ENCODE results near the gene TPRG1.

Gene TPRG1

GRCh38 chr3:189171707-189172106 is at the start of gene TPRG1:
TSS of gene TPRG1 (plus strand) at chr3:189171971. CDS start at chr3:189207385, 35,414 bp downstream.
- no peak for DNase-seq (ENCODE audit: low spot score)

GRCh38 chr3:189122110-189122509 is 49.7 kb upstream of the TPRG1 start:
- no peak for DNase-seq (ENCODE audit: low spot score)

GRCh38 chr3:189122526-189123205 is 49.1 kb upstream of the TPRG1 start:
- no peak for DNase-seq (ENCODE audit: low spot score)

- DNase-seq (ENCODE audit: low spot score): no peak
Observed at GRCh38 chr3:189123595-189124387, 48.0 kb upstream of the TPRG1 start.

GRCh38 chr3:189132231-189132671 is 39.5 kb upstream of the TPRG1 start:
- DNase-seq (ENCODE audit: low spot score): no peak

GRCh38 chr3:189132839-189133238 is 38.9 kb upstream of the TPRG1 start:
- DNase-seq (ENCODE audit: low spot score): no peak

- no peak for DNase-seq (ENCODE audit: low spot score)
Observed at GRCh38 chr3:189133768-189134167, 38.0 kb upstream of the TPRG1 start.

- DNase-seq (ENCODE audit: low spot score): no peak
Observed at GRCh38 chr3:189137416-189137815, 34.4 kb upstream of the TPRG1 start.

GRCh38 chr3:189138901-189139610 is 32.7 kb upstream of the TPRG1 start:
- no peak for DNase-seq (ENCODE audit: low spot score)

GRCh38 chr3:189139611-189139940 is 32.2 kb upstream of the TPRG1 start:
- no peak for DNase-seq (ENCODE audit: low spot score)

- DNase-seq (ENCODE audit: low spot score): no peak
Observed at GRCh38 chr3:189142527-189142926, 29.2 kb upstream of the TPRG1 start.

- no peak for DNase-seq (ENCODE audit: low spot score)
Observed at GRCh38 chr3:189143321-189143720, 28.4 kb upstream of the TPRG1 start.

- no peak for DNase-seq (ENCODE audit: low spot score)
Observed at GRCh38 chr3:189143771-189144170, 28.0 kb upstream of the TPRG1 start.

GRCh38 chr3:189144645-189145044 is 27.1 kb upstream of the TPRG1 start:
- DNase-seq (ENCODE audit: low spot score): no peak

- DNase-seq (ENCODE audit: low spot score): no peak
Observed at GRCh38 chr3:189146848-189147247, 24.9 kb upstream of the TPRG1 start.

- peak; percentile 28 for DNase-seq (ENCODE audit: low spot score)
Observed at GRCh38 chr3:189148081-189148507, 23.7 kb upstream of the TPRG1 start.

GRCh38 chr3:189149203-189149602 is 22.6 kb upstream of the TPRG1 start:
- no peak for DNase-seq (ENCODE audit: low spot score)

- DNase-seq (ENCODE audit: low spot score): no peak
Observed at GRCh38 chr3:189157232-189158007, 14.4 kb upstream of the TPRG1 start.

GRCh38 chr3:189158034-189158433 is 13.7 kb upstream of the TPRG1 start:
- DNase-seq (ENCODE audit: low spot score): no peak

GRCh38 chr3:189160519-189161309 is 11.1 kb upstream of the TPRG1 start:
- no peak for DNase-seq (ENCODE audit: low spot score)

- no peak for DNase-seq (ENCODE audit: low spot score)
Observed at GRCh38 chr3:189165092-189165612, 6.6 kb upstream of the TPRG1 start.

Data from HuH-7.5 (cell line).